ENCODE results near the gene FCRLA.

- TF ChIP-seq CTCF (IDR thresholded peaks at IDR 0.05) = no peak
- no peak for TF ChIP-seq POLR2A (IDR thresholded peaks at IDR 0.05)
Observed at GRCh38 chr1:161739865-161740566, 33.0 kb downstream of the FCRLA start.

All from Peyer's patch (tissue), 4 donors.